K562 (cell line): ENCODE results near the gene DTX3. TPM values are rescaled to one million over a fixed set of nuclear protein-coding genes. Genes with fewer than 3 reads are reported as not detected.
A peak's percentile ranks its signal among the peaks of the same experiment; 100 is the strongest.

Source experiments
- FOXP1 ChIP-seq: sonication (generic); formaldehyde crosslinking; IDR thresholded peaks from 2 replicates; pipeline ENCODE4 v1.8.0; 2022; ENCODE audit warnings: mild to moderate bottlenecking, missing genetic modification reagents
- HOXB6 ChIP-seq: fragments of 250-450 bp; sonication (Bioruptor Pico); IDR thresholded peaks from 2 replicates; pipeline ENCODE4 v1.5.1; 2022; ENCODE audit warnings: mild to moderate bottlenecking, borderline replicate concordance
- MTA3 ChIP-seq: fragments of 450-650 bp; formaldehyde crosslinking; IDR thresholded peaks from 2 replicates; pipeline ENCODE4 v1.6.1; 2017; ENCODE audit warnings: mild to moderate bottlenecking, borderline replicate concordance
- NCOA1 ChIP-seq: fragments of 450-650 bp; IDR thresholded peaks from 2 replicates; pipeline ENCODE4 v1.6.1; 2016; ENCODE audit warnings: low read depth
- NR1H2 ChIP-seq: sonication (generic); formaldehyde crosslinking; IDR thresholded peaks from 2 replicates; pipeline ENCODE4 v1.4.0; 2020; ENCODE audit warnings: mild to moderate bottlenecking, missing genetic modification reagents
- PREB ChIP-seq: sonication (generic); formaldehyde crosslinking; IDR thresholded peaks from 2 replicates; pipeline ENCODE4 v1.8.1; 2023; ENCODE audit warnings: mild to moderate bottlenecking, missing genetic modification reagents
- RUNX1 ChIP-seq: sonication (generic); IDR thresholded peaks from 2 replicates; pipeline ENCODE4 v1.6.1; 2016; ENCODE audit warnings: antibody characterized with exemption, low read depth
- TBL1XR1 ChIP-seq, 2 experiments: IDR thresholded peaks; 2 replicates each; pipeline ENCODE4 v1.6.1; 2012; ENCODE audit warnings: improper control_type of control experiment in 2 of 2, low read length in 2 of 2, mild to moderate bottlenecking in 1 of 2
- TBP ChIP-seq: optimal IDR thresholded peaks from 2 replicates; pipeline ENCODE3; 2011; ENCODE audit warnings: low read depth, low read length, improper control_type of control experiment
- ZNF280B ChIP-seq: fragments of 250-450 bp; sonication (Bioruptor Pico); IDR thresholded peaks from 2 replicates; pipeline ENCODE4 v1.5.1; 2021; ENCODE audit warnings: mild to moderate bottlenecking
- ZNF583 ChIP-seq: fragments of 250-450 bp; sonication (Bioruptor Pico); IDR thresholded peaks from 2 replicates; pipeline ENCODE4 v1.4.0; 2020
- ZSCAN29 ChIP-seq: fragments of 450-650 bp; IDR thresholded peaks from 2 replicates; pipeline ENCODE4 v1.6.1; 2017
- polyA plus RNA-seq, 8 experiments: library from polyadenylated mRNA; depleted of rRNA in 4 of 8; stranded (reverse) in 5 of 8; unstranded in 3 of 8; fragments of >200 nt; fragmentation: Nextera tagmentation in 2 of 8; fragmentation: Illumina TruSeq in 1 of 8; extraction: Ambion mirVana in 2 of 8; extraction: Trizol in 1 of 8; gene quantifications; 2 replicates each; pipeline versions ENCODE4 v1.2.1 to v1.2.3, GENCODE V29; 2011 to 2014; ENCODE audit warnings: inconsistent platforms in 1 of 8, missing spikeins in 1 of 8
- total RNA-seq, 7 experiments: library from RNA; depleted of rRNA in 6 of 7; stranded (reverse); fragments of >200 nt in 6 of 7; fragmentation: Illumina TruSeq in 2 of 7; extraction: Trizol in 2 of 7; gene quantifications; 2 replicates each; pipeline versions ENCODE4 v1.2.1 to v1.2.3, GENCODE V29; 2011 to 2021; ENCODE audit warnings: low replicate concordance in 1 of 7
- TF ChIP-seq, protein P1 (sequence below): fragments of 450-650 bp; IDR thresholded peaks from 2 replicates; pipeline ENCODE4 v1.6.1; 2016; ENCODE audit warnings: mild to moderate bottlenecking, moderate library complexity

The DTX3 gene
- total and polyA plus RNA-seq, 9 of the 15 experiments (the other 6 are each of a cell fraction or from before 2014, with no cell fraction given), result 0.03 to 0.09 (median 0.06) TPM; not detected in 6

- no peak for TF ChIP-seq ZNF583 (CRISPR knock-in tag)
- TF ChIP-seq, protein P1, sequence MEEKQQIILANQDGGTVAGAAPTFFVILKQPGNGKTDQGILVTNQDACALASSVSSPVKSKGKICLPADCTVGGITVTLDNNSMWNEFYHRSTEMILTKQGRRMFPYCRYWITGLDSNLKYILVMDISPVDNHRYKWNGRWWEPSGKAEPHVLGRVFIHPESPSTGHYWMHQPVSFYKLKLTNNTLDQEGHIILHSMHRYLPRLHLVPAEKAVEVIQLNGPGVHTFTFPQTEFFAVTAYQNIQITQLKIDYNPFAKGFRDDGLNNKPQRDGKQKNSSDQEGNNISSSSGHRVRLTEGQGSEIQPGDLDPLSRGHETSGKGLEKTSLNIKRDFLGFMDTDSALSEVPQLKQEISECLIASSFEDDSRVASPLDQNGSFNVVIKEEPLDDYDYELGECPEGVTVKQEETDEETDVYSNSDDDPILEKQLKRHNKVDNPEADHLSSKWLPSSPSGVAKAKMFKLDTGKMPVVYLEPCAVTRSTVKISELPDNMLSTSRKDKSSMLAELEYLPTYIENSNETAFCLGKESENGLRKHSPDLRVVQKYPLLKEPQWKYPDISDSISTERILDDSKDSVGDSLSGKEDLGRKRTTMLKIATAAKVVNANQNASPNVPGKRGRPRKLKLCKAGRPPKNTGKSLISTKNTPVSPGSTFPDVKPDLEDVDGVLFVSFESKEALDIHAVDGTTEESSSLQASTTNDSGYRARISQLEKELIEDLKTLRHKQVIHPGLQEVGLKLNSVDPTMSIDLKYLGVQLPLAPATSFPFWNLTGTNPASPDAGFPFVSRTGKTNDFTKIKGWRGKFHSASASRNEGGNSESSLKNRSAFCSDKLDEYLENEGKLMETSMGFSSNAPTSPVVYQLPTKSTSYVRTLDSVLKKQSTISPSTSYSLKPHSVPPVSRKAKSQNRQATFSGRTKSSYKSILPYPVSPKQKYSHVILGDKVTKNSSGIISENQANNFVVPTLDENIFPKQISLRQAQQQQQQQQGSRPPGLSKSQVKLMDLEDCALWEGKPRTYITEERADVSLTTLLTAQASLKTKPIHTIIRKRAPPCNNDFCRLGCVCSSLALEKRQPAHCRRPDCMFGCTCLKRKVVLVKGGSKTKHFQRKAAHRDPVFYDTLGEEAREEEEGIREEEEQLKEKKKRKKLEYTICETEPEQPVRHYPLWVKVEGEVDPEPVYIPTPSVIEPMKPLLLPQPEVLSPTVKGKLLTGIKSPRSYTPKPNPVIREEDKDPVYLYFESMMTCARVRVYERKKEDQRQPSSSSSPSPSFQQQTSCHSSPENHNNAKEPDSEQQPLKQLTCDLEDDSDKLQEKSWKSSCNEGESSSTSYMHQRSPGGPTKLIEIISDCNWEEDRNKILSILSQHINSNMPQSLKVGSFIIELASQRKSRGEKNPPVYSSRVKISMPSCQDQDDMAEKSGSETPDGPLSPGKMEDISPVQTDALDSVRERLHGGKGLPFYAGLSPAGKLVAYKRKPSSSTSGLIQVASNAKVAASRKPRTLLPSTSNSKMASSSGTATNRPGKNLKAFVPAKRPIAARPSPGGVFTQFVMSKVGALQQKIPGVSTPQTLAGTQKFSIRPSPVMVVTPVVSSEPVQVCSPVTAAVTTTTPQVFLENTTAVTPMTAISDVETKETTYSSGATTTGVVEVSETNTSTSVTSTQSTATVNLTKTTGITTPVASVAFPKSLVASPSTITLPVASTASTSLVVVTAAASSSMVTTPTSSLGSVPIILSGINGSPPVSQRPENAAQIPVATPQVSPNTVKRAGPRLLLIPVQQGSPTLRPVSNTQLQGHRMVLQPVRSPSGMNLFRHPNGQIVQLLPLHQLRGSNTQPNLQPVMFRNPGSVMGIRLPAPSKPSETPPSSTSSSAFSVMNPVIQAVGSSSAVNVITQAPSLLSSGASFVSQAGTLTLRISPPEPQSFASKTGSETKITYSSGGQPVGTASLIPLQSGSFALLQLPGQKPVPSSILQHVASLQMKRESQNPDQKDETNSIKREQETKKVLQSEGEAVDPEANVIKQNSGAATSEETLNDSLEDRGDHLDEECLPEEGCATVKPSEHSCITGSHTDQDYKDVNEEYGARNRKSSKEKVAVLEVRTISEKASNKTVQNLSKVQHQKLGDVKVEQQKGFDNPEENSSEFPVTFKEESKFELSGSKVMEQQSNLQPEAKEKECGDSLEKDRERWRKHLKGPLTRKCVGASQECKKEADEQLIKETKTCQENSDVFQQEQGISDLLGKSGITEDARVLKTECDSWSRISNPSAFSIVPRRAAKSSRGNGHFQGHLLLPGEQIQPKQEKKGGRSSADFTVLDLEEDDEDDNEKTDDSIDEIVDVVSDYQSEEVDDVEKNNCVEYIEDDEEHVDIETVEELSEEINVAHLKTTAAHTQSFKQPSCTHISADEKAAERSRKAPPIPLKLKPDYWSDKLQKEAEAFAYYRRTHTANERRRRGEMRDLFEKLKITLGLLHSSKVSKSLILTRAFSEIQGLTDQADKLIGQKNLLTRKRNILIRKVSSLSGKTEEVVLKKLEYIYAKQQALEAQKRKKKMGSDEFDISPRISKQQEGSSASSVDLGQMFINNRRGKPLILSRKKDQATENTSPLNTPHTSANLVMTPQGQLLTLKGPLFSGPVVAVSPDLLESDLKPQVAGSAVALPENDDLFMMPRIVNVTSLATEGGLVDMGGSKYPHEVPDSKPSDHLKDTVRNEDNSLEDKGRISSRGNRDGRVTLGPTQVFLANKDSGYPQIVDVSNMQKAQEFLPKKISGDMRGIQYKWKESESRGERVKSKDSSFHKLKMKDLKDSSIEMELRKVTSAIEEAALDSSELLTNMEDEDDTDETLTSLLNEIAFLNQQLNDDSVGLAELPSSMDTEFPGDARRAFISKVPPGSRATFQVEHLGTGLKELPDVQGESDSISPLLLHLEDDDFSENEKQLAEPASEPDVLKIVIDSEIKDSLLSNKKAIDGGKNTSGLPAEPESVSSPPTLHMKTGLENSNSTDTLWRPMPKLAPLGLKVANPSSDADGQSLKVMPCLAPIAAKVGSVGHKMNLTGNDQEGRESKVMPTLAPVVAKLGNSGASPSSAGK, result no peak; the same call in none of the 2 replicates
- TF ChIP-seq TBL1XR1 (IDR thresholded peaks at IDR 0.05; ENCODE audit: low read length in 2 of 2), result no peak
- TF ChIP-seq NR1H2, result no peak
- TF ChIP-seq RUNX1, result no peak
- TF ChIP-seq MTA3, result peak; percentile 74; the same call in 1 of the 2 replicates
- no peak for TF ChIP-seq HOXB6
- peak; percentile 17; the same call in 1 of the 2 replicates for TF ChIP-seq FOXP1 (CRISPR knock-in tag)
- no peak for TF ChIP-seq NCOA1
- no peak for TF ChIP-seq ZNF280B (CRISPR knock-in tag)
- no peak for TF ChIP-seq ZSCAN29
- no peak for TF ChIP-seq PREB (CRISPR knock-in tag)
- no peak for TF ChIP-seq TBP
These were observed 17.1 kb downstream of the DTX3 start (continued) for GRCh38 chr12:57621497-57622292.
